GM23338 (cell line): ENCODE data around the gene MS4A18. TPM values are rescaled to one million over a fixed set of nuclear protein-coding genes. Genes with fewer than 3 reads are reported as not detected.

ENCODE experiments used
- ATAC-seq: fragments of 200-7000 bp; cut with Tn5 transposase; 3 replicates; pipeline ENCODE4 v1.9.1; 2020
- DNase-seq: peaks from one replicate; pipeline ENCODE4 v3.0.0-alpha.2; 2015; ENCODE audit warnings: low spot score
- H2AFZ ChIP-seq: fragments of 200-600 bp; sonication (generic); 2 replicates; pipeline ENCODE4 v1.8.0; 2016; ENCODE audit warnings: antibody characterized with exemption, mild to moderate bottlenecking, moderate library complexity
- H3F3A ChIP-seq: fragments of 200-600 bp; sonication (generic); replicated peaks from 2 replicates; pipeline ENCODE4 v1.8.0; 2017; ENCODE audit warnings: antibody characterized with exemption, mixed run types, low read depth
- H3K27ac ChIP-seq: fragments of 200-600 bp; sonication (generic); 2 replicates; pipeline ENCODE4 v1.6.1; 2016; ENCODE audit warnings: low read depth
- H3K27me3 ChIP-seq: fragments of 200-600 bp; sonication (generic); 2 replicates; pipeline ENCODE4 v1.8.0; 2016; ENCODE audit warnings: mild to moderate bottlenecking, mixed run types, moderate library complexity; ENCODE audit not compliant: insufficient read depth
- H3K36me3 ChIP-seq: fragments of 200-600 bp; sonication (generic); 2 replicates; pipeline ENCODE4 v1.8.0; 2016; ENCODE audit warnings: mild to moderate bottlenecking; ENCODE audit not compliant: insufficient read depth
- H3K4me1 ChIP-seq: fragments of 200-600 bp; sonication (generic); 2 replicates; pipeline ENCODE4 v1.8.0; 2016; ENCODE audit warnings: mild to moderate bottlenecking, moderate library complexity; ENCODE audit not compliant: insufficient read depth
- H3K4me2 ChIP-seq: fragments of 200-600 bp; sonication (generic); 2 replicates; pipeline ENCODE4 v1.7.1; 2017; ENCODE audit warnings: mixed run types
- H3K4me3 ChIP-seq: fragments of 200-600 bp; sonication (generic); 2 replicates; pipeline ENCODE4 v1.6.1; 2016; ENCODE audit warnings: mixed run types
- H3K79me2 ChIP-seq: fragments of 200-600 bp; sonication (generic); replicated peaks from 2 replicates; pipeline ENCODE4 v1.8.0; 2017; ENCODE audit warnings: mild to moderate bottlenecking; ENCODE audit not compliant: insufficient read depth
- H3K9me2 ChIP-seq: fragments of 200-600 bp; sonication (generic); 2 replicates; pipeline ENCODE4 v1.8.0; 2017; ENCODE audit not compliant: insufficient read depth
- H4K20me1 ChIP-seq: fragments of 200-600 bp; sonication (generic); replicated peaks from 2 replicates; pipeline ENCODE4 v1.8.0; 2017; ENCODE audit warnings: mild to moderate bottlenecking; ENCODE audit not compliant: insufficient read depth
- H3K27ac Mint-ChIP-seq: 2 replicates; pipeline ENCODE4 v1.8.0; 2020; ENCODE audit warnings: inconsistent platforms, mild to moderate bottlenecking, moderate library complexity, mixed read lengths
- H3K27me3 Mint-ChIP-seq: 3 replicates; pipeline ENCODE4 v1.8.0; 2022; ENCODE audit warnings: low read depth, mild to moderate bottlenecking, moderate library complexity, mixed read lengths, inconsistent platforms; ENCODE audit not compliant: insufficient read depth, poor library complexity
- H3K36me3 Mint-ChIP-seq: 3 replicates; pipeline ENCODE4 v1.8.0; 2021; ENCODE audit warnings: low read depth, mild to moderate bottlenecking, inconsistent platforms, moderate library complexity, mixed read lengths
- H3K4me1 Mint-ChIP-seq: 3 replicates; pipeline ENCODE4 v1.8.0; 2020; ENCODE audit warnings: mild to moderate bottlenecking, inconsistent platforms, mixed read lengths
- H3K4me3 Mint-ChIP-seq: 3 replicates; pipeline ENCODE4 v1.8.0; 2021; ENCODE audit warnings: moderate library complexity, mild to moderate bottlenecking, inconsistent platforms, mixed read lengths
- H3K9me3 Mint-ChIP-seq: 3 replicates; pipeline ENCODE4 v1.8.0; 2020; ENCODE audit warnings: moderate library complexity, mild to moderate bottlenecking, inconsistent platforms, mixed read lengths
- CREB1 ChIP-seq: fragments of 250-450 bp; sonication (Bioruptor Pico); IDR thresholded peaks from 2 replicates; pipeline ENCODE4 v1.5.0; 2020; ENCODE audit warnings: low read depth, mild to moderate bottlenecking, moderate library complexity
- EZH2 ChIP-seq: fragments of 200-600 bp; sonication (generic); IDR thresholded peaks from one replicate; pipeline ENCODE4 v1.8.0; 2017; ENCODE audit warnings: antibody characterized with exemption, mild to moderate bottlenecking, low read depth; ENCODE audit not compliant: unreplicated experiment
- JUNB ChIP-seq: IDR thresholded peaks from one replicate; pipeline ENCODE4 v1.6.1; 2016; ENCODE audit warnings: antibody characterized with exemption; ENCODE audit not compliant: unreplicated experiment
- NANOG ChIP-seq: IDR thresholded peaks from 2 replicates; pipeline ENCODE4 v1.6.1; 2016; ENCODE audit warnings: antibody characterized with exemption, borderline replicate concordance
- POLR2AphosphoS5 ChIP-seq: IDR thresholded peaks from 2 replicates; pipeline ENCODE4 v1.6.1; 2016; ENCODE audit warnings: antibody characterized with exemption, low read depth
- STAT1 ChIP-seq: IDR thresholded peaks from one replicate; pipeline ENCODE4 v1.6.1; 2016; ENCODE audit warnings: antibody characterized with exemption; ENCODE audit not compliant: unreplicated experiment
- ZNF114 ChIP-seq: fragments of 250-450 bp; sonication (Bioruptor Pico); IDR thresholded peaks from 2 replicates; pipeline ENCODE4 v1.5.0; 2020; ENCODE audit warnings: mild to moderate bottlenecking, moderate library complexity
- ZNF331 ChIP-seq: fragments of 250-450 bp; sonication (Bioruptor Pico); IDR thresholded peaks from 2 replicates; pipeline ENCODE4 v1.5.0; 2020; ENCODE audit warnings: low read depth, mild to moderate bottlenecking, moderate library complexity
- polyA plus RNA-seq: library from polyadenylated mRNA; unstranded; fragments of >200 nt; fragmentation: Nextera tagmentation; extraction: Ambion mirVana; gene quantifications from 2 replicates; pipeline ENCODE4 v1.2.1, GENCODE V29; 2016
- total RNA-seq: library from RNA; depleted of rRNA; stranded (reverse); fragments of >200 nt; shearing (Covaris generic); gene quantifications from 2 replicates; pipeline ENCODE4 v1.2.3, GENCODE V29; 2014
- TF ChIP-seq, protein P1 (sequence below): IDR thresholded peaks from one replicate; pipeline ENCODE4 v1.6.1; 2018; ENCODE audit warnings: antibody characterized with exemption; ENCODE audit not compliant: unreplicated experiment
- TF ChIP-seq, protein P2 (sequence below), 2 experiments: fragments of 200-600 bp in 1 of 2; sonication (generic) in 1 of 2; conservative IDR thresholded peaks; 2 replicates each; pipeline versions ENCODE4 v1.5.1 to v1.6.1; 2016 to 2017; ENCODE audit warnings: antibody characterized with exemption in 2 of 2, low read depth in 2 of 2, mild to moderate bottlenecking in 2 of 2, moderate library complexity in 1 of 2
- TF ChIP-seq, protein P3 (sequence below): IDR thresholded peaks from 2 replicates; pipeline ENCODE4 v1.6.1; 2016; ENCODE audit warnings: antibody characterized with exemption

MS4A18 gene
- total and polyA plus RNA-seq, 2 experiments from 2014 or later, result not detected

DNA sequence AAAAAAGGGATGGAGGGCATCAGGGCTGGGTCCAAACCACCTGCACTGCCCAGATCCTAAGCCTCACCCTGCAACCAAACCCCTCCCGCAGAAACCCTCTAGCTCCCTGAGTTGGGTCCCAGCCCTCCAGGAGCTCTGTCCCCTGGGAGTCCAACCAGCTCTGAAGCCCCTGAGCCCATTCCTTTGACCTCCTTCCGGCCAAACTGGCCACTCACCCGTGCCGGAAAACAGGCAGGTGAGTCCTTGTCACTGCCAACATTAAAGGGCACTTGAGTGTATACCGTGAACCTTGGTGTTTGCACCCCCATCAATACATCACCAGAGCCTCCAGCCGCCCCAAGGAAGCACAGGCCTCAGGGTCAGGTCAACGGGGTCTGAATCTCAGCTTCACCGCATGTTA, 43.7 kb downstream of the MS4A18 start (continued):
- TF ChIP-seq, protein P1, sequence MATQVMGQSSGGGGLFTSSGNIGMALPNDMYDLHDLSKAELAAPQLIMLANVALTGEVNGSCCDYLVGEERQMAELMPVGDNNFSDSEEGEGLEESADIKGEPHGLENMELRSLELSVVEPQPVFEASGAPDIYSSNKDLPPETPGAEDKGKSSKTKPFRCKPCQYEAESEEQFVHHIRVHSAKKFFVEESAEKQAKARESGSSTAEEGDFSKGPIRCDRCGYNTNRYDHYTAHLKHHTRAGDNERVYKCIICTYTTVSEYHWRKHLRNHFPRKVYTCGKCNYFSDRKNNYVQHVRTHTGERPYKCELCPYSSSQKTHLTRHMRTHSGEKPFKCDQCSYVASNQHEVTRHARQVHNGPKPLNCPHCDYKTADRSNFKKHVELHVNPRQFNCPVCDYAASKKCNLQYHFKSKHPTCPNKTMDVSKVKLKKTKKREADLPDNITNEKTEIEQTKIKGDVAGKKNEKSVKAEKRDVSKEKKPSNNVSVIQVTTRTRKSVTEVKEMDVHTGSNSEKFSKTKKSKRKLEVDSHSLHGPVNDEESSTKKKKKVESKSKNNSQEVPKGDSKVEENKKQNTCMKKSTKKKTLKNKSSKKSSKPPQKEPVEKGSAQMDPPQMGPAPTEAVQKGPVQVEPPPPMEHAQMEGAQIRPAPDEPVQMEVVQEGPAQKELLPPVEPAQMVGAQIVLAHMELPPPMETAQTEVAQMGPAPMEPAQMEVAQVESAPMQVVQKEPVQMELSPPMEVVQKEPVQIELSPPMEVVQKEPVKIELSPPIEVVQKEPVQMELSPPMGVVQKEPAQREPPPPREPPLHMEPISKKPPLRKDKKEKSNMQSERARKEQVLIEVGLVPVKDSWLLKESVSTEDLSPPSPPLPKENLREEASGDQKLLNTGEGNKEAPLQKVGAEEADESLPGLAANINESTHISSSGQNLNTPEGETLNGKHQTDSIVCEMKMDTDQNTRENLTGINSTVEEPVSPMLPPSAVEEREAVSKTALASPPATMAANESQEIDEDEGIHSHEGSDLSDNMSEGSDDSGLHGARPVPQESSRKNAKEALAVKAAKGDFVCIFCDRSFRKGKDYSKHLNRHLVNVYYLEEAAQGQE, result no peak
- no peak for TF ChIP-seq ZNF331 (CRISPR knock-in tag)
- no peak for TF ChIP-seq STAT1
- no peak for TF ChIP-seq NANOG
- no peak for TF ChIP-seq JUNB

DNA sequence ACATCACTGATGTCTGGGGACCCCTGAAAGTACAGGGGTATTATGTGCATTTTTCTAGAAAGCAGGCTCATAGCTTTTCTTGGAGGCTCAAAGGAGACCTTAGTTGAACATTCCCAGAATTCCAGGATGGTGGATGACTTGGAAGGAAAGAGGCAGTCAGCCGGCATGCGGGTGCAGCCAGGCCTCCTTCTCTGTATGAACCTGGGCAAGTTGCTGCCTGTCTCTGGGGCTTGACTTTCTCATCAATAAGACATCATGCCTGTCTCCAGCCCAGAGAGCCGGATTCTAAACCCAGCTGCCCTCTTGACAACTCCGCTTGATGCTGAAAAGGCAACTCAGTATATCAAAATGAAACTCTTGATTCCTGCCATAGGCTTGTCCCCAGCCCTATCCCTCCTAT, 44.8 kb downstream of the MS4A18 start:
- ATAC-seq (no peak), DNase-seq (no peak)
- H3K36me3 Mint-ChIP-seq, result no peaks in the 10 kb centered on the region; the same call in 2 of the 3 replicates
- Histone ChIP-seq H3K4me3 (no peak overlapping the region), H3K27ac (no peak overlapping the region), H3K9me2 (no peaks in the 10 kb centered on the region; the same call in 1 of the 2 replicates), H3K4me2 (no peak overlapping the region), H3F3A (no peaks in the 10 kb centered on the region), H3K79me2 (no peaks in the 10 kb centered on the region), H3K36me3 (no peaks in the 10 kb centered on the region), H3K27me3 (peaks cover 17% of the 10 kb centered on the region; the same call in 1 of the 2 replicates), H4K20me1 (no peaks in the 10 kb centered on the region), H2AFZ (no peak overlapping the region), H3K4me1 (no peaks in the 10 kb centered on the region)
- H3K4me3 Mint-ChIP-seq, result no peak overlapping the region
- H3K9me3 Mint-ChIP-seq, result peaks cover 7% of the 10 kb centered on the region
- H3K27me3 Mint-ChIP-seq, result peaks cover 15% of the 10 kb centered on the region
- peaks cover 2% of the 10 kb centered on the region; the same call in 2 of the 3 replicates for H3K4me1 Mint-ChIP-seq
- no peak overlapping the region for H3K27ac Mint-ChIP-seq
- TF ChIP-seq, protein P1, result no peak
- TF ChIP-seq, protein P2, sequence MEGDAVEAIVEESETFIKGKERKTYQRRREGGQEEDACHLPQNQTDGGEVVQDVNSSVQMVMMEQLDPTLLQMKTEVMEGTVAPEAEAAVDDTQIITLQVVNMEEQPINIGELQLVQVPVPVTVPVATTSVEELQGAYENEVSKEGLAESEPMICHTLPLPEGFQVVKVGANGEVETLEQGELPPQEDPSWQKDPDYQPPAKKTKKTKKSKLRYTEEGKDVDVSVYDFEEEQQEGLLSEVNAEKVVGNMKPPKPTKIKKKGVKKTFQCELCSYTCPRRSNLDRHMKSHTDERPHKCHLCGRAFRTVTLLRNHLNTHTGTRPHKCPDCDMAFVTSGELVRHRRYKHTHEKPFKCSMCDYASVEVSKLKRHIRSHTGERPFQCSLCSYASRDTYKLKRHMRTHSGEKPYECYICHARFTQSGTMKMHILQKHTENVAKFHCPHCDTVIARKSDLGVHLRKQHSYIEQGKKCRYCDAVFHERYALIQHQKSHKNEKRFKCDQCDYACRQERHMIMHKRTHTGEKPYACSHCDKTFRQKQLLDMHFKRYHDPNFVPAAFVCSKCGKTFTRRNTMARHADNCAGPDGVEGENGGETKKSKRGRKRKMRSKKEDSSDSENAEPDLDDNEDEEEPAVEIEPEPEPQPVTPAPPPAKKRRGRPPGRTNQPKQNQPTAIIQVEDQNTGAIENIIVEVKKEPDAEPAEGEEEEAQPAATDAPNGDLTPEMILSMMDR (conservative IDR thresholded peaks at IDR 0.05; ENCODE audit: low read depth in 2 of 2), result no peak
- TF ChIP-seq, protein P3, sequence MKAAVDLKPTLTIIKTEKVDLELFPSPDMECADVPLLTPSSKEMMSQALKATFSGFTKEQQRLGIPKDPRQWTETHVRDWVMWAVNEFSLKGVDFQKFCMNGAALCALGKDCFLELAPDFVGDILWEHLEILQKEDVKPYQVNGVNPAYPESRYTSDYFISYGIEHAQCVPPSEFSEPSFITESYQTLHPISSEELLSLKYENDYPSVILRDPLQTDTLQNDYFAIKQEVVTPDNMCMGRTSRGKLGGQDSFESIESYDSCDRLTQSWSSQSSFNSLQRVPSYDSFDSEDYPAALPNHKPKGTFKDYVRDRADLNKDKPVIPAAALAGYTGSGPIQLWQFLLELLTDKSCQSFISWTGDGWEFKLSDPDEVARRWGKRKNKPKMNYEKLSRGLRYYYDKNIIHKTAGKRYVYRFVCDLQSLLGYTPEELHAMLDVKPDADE, result no peak
- no peak for TF ChIP-seq EZH2
- TF ChIP-seq POLR2AphosphoS5, result no peak
- no peak for TF ChIP-seq STAT1
- TF ChIP-seq ZNF331 (CRISPR knock-in tag), result no peak
- TF ChIP-seq CREB1 (CRISPR knock-in tag), result no peak
- no peak for TF ChIP-seq ZNF114 (CRISPR knock-in tag)
- no peak for TF ChIP-seq JUNB
